ENCODE measurements around the gene VTCN1.

The VTCN1 gene

DNA sequence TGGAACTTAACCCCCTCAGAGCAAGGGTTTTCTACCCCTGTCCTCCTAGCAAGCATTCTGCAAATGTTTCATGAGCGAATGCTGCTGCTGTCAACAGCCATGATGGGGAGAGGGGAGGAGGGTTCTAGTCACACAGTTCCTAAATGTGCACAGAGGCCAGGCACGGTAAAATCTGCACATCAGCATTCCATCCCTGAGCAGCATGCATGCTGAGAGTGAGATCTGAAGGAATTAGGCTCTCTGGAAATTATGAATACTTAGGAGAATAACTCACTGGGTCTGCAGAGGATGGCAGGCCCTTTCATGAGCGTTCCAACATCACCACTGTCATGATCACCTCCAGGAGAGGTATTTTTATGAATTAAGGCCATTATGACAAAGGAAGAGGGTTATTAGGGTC, 2.1 kb downstream of the VTCN1 start:
- no peak for DNase-seq

GRCh38 chr1:117205368-117205767, 5.4 kb downstream of the VTCN1 start:
- DNase-seq = no peak

DNA sequence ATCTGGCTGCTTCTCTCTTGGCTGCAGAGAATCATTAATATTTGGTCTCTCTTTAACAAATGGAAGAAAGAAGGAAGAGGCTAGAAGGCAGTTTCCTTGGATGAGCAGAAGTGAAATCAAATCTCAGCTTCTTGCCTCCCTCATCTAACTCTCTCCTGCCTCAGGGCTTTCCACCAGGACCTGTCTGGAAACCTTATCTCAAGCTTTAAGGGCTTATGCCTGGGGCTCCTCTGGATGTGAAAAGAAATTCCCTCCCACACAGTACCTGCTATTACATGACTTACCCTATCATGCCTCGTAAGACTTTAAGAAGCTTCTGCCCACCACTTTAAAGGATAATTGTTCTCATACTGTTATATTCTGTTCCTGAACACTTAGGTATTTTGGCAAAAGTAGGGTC, 8.9 kb downstream of the VTCN1 start:
- no peak for DNase-seq

GRCh38 chr1:117198097-117198496, 12.6 kb downstream of the VTCN1 start:
- no peak for DNase-seq

- DNase-seq = no peak
Measured at GRCh38 chr1:117189726-117190125, 21.0 kb downstream of the VTCN1 start.

GRCh38 chr1:117188816-117189437, 21.8 kb downstream of the VTCN1 start:
- no peak for DNase-seq

DNA sequence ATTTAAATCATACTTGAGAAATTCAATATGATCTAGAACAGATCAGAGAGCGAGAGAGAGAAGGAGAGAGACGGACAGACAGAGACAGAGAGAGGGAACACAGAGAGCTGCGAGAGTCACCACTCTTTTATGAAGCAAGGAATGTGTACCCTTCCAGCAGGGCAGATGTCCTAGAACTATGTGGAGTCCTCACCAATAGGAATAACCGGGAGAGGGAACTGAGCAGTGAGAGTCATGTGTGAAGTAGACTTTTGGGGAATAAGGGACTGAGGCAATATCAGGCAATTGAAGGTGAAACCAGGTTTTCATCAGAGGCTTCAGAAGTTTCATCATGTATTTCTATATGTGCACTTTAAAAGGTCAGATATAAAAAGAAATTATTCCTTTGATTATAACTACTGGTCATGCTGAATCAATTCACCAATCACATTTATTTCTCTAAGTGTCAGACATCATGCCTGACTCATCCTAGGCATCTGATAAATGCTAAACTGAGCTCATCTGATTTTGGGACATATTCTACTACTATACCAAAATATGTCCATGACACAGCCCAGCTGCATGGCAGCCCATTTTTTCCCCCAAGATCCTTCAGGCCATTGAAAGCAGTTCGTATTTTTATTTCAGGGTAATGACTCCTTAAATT, 22.4 kb downstream of the VTCN1 start:
- DNase-seq = no peak

DNA sequence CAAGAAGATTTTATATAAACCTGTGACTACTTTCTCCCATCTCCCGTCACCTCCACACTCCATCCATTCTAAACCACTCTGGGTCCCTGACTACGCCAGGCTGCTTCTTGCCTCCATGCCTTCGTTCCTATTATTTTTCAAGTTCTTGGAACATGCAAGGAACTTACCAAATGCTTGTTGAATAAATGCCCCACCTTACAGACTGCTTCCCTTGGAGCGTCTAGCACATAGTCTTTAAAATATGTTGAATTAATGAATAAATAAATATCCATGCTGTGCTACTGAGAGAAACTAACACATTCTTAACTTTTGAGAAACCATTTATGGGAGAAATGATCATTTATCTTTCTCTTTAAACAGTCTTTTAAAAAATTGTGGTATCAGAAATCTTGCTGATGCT, 27.6 kb downstream of the VTCN1 start:
- DNase-seq = no peak

GRCh38 chr1:117182319-117182718, 28.4 kb downstream of the VTCN1 start:
- DNase-seq = no peak

- no peak for DNase-seq
Measured at GRCh38 chr1:117181630-117182041, 29.1 kb downstream of the VTCN1 start.

GRCh38 chr1:117180147-117180967, 30.4 kb downstream of the VTCN1 start:
- no peak for DNase-seq

GRCh38 chr1:117179471-117179870, 31.3 kb downstream of the VTCN1 start:
- DNase-seq = no peak

DNA sequence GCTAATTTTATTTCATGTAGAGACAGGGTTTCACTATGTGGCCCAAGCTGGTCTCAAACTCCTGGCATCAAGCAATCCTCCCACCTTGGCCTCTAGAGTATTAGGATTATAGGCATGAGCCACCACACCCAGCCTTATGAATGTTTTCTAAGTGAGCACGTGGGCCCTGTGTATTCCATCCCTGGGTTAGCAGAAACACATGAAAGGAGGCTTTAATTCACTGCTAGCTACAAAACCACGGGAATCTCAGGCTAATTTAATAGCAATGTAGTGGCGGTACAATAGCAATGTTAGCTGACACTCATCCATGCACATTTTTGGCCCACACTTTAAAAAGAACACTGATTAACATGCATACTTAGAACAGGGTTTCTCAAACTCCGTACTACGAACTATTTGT, 32.0 kb downstream of the VTCN1 start:
- DNase-seq = no peak

GRCh38 chr1:117177376-117177775, 33.4 kb downstream of the VTCN1 start:
- no peak for DNase-seq

DNA sequence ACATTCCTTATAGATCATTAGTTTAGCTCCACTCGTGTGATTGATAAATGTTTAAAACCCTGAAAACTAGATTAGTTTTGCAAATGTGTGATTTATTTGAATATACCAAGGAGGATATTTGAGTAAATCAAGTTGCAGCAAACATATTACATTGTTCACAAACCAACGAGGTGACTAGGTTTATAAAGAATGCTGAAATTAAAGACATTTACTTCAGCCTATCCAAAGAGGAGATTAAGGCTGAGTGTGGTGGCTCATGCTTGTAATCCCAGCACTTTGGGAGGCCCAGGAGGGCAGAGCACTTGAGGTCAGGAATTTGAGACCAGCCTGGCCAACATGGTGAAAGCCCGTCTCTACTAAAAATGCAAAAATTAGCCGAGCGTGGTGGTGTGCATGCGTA, 34.1 kb downstream of the VTCN1 start:
- DNase-seq = no peak

DNA sequence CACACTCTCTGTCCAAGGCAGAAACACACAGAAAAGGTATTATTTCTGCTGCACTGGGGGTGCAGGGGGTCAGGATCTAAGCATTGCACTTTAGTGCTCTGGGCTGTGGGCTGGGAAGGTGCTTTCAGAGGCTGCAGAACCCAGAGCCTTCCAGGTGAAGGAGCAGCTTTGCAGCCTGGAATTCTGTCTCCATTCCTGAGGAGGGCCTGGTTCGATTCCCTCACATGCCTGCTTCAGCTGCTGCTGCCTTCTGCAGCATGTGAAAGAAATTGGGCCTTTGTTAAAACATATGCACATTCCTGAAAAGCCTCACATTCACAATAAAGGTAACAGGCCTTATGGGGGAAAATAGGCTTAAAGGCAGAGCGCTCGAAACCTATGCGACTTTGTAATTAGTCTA, 35.9 kb downstream of the VTCN1 start:
- DNase-seq = no peak

DNA sequence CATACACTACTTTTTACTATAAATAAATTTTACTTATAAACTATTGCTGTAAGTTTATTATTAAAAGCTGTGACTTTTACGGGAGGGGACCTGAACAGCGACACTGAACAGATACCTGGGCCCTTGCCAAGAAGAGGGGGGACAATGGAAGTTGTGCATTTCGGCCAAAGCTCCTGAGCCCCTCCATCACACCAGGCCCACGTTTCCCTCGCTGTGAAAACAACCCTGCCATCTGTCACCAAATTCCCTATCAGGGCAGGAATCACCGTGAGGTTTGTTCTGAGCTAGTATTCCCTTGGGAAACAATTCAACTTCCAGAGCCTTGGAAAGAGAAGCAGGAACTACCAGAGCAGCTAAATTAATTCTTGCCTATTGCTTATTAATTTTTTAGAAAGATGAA, 37.0 kb downstream of the VTCN1 start:
- DNase-seq = no peak

GRCh38 chr1:117173006-117173405, 37.7 kb downstream of the VTCN1 start:
- no peak for DNase-seq

- no peak for DNase-seq
Measured at GRCh38 chr1:117171900-117172511, 38.7 kb downstream of the VTCN1 start.

DNA sequence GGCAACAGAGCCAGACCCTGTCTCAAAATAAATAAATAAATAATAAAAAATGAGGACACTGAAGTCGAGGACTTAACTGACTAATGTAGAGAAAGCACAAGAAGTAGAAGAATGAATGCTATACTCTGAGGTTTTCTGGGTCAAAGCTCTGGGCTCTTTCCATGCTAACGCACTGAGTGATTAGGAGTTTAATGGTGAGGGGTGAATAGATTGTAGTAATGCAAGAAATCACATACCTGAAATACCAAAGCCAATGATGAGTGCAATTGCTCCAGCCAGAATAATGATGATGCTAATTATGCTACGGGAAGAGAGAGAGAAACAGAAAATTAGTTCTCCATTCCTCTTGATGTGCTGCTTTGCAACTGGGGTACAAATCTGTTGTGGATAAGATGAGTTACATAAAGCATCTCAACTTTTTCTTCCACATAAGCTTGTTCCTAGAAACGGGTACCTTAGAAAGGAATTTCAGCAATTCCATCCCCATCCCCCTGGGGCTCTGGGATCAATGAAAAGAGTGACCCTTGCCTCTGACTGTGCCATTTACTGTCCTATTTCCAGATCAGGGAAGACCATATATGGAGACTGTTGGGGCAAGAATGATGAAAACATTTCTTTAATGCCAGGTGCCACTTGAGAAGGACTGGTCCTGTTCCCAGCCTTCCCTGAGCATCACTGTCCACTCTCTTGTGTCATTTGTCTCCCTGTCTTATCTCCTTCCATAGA, 40.7 kb downstream of the VTCN1 start:
- DNase-seq = no peak

- DNase-seq = no peak
Measured at GRCh38 chr1:117167402-117167801, 43.3 kb downstream of the VTCN1 start.

DNA sequence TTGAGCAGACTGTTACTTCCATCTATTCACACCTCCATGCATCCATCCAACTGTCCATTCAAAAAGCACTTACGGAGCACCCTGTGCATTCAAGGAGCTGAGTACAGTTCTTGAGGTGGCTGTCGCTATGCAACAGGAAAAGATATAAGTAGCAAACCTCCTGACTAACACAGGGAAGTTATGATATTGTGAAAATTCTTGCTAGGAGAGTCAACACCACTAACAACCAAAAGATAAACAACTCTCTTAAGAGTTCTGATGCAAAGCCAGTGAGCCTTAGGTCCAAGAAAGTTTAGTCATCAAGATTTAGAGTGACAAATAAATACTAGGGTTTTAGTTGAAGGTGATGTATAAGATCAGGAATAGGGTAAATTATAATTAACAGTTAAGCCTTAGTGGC, 44.7 kb downstream of the VTCN1 start:
- DNase-seq = no peak

GRCh38 chr1:117164209-117164608, 46.5 kb downstream of the VTCN1 start:
- no peak for DNase-seq

All from activated CD4-positive, alpha-beta T cell treated with anti-CD3 and anti-CD28 coated beads, Interleukin-2, amount 50 U/mL, for 1 hour (primary cell).